GM11168 (cell line): ENCODE results near the gene PCSK6.

Experiments used
- in situ Hi-C: fragments of 300-500 bp; cut with MboI; formaldehyde crosslinking; loops from one replicate; pipeline ENCODE4 v1.12.0; 2022; ENCODE audit warnings: low sequenced_read_pairs; ENCODE audit not compliant: unreplicated experiment

PCSK6 gene

DNA sequence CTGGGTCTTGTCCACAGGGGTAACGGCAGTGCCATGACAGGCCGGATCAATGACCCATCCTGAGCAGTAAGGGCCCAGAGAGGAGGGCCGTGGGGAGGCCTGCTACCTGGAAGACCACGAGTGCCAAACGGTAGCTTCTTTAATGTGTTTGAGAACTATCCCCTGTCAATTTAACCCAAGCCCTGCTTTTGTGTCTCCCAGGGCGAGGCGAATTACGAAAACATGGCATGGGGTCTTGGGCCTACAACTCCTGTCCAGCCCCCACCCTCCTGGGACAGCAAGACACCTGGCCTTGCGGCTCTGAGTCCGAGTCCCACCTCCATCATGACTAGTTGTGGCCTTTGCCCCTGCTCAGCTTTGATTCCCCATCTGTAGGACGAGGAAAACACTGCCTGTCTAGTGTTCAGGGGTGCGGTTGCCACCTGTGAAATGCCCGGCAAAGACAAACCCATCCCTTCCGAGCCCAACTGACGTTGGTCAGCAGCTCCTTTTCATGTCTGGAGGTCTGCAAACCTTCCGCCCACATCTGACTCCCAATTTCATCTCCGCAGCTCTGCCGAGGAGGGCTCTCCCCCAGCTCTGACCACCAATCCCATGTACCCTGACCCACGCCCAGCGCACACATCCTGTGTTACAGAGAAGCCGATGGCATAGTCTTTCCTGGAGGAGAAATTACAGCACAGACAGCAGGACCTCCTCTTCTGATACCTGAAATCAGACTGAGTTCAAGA, 165.5 kb downstream of the PCSK6 start:
- in situ Hi-C loops, result no loop called here

GRCh38 chr15:101322854-101323477, 166.5 kb downstream of the PCSK6 start:
- in situ Hi-C loops, result no loop called here

DNA sequence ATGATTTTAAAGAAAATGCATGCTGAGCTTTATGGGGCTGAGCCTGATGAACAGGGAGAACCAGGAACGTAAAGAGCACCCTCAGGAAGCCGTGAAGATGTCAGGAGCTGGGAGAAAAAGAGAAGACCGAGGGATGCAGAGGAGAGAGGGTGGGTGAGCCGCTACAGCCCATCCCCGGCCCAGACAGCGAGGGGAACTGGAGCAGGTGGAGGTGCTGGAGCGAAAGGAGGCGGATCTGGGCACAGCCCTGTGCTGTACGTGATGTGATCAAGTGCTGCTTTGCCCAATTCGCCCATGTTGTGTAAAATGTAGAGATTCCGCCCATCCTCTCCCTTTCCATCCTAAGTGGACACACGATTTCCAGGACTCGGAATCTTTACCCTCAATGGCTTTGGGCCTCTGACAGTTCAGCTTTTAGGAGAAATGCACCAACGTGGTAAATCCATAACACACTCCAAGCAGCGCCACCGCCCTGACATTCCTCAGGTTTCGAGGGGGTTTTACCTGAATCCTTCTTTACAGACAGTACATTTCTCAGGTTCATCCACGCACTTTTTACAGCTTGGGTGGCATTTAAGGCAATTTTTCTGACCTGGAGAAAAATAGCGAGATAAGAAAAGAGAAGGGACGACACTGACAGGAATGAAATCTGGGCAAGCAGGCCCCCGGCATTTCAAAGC, 167.4 kb downstream of the PCSK6 start:
- in situ Hi-C loops, result no loop called here

GRCh38 chr15:101320501-101321052, 168.9 kb downstream of the PCSK6 start:
- in situ Hi-C loops, result no loop called here

- in situ Hi-C loops, result no loop called here
These were observed 170.7 kb downstream of the PCSK6 start for GRCh38 chr15:101318839-101319238.

DNA sequence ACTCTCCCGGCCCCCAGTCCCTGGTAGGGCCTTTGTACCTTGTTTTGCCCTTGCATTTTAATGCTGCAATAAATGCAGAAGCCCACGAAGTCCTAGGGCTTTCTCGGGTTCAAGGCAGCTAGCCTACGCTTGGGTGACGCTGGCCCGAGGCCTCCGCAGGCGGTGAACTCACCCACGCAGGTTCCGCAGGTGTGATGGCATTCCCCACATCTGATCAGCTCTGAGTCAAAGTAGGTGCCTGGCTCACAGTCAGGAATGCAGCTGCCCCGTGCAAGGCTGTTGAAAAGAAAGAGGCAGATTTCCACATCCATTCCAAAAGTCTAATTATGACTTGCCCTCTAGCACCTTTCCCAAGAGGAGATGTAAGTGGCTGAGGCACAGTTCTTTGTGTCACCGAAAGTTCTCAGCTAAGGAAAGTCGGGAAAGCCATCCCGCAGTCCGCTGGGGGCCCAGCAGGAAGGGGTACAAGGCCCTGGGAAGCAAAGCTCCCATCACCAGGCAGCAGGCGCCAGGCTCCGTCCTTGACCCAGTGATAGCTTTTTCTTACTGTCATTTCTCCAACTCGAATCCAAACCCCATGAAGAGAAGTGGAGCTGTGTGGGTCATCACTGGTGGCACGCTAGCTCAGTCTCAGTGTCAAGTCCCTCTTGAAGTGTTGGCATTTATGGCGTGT, 171.2 kb downstream of the PCSK6 start:
- in situ Hi-C loops, result no loop called here

DNA sequence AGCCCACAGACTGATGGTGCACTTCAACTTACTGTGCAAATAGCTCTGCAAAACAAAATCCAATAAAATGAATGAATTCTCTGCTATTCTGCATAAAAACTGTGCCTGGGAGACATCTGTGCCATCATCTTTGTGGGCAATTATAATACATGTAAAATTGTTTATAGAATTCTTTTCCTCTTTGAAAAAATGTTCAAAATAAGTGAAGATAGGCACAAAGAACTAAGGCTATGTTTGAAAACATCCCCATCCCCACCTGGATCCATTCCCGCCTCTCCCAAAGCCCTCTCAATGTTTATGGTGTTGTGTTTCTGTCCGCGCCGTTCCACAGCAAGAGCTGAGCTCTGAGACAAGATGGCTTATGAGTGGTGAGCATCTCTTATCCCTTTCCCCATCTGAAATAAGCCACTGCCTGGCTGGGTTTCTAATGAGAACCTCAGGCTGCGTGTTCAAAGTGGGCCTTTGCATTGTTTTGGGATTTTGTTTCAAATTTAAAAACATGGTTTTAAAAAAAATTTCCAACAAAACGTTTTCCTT, 172.1 kb downstream of the PCSK6 start:
- in situ Hi-C loops, result no loop called here

GRCh38 chr15:101316529-101316928, 173.0 kb downstream of the PCSK6 start:
- in situ Hi-C loops, result no loop called here

DNA sequence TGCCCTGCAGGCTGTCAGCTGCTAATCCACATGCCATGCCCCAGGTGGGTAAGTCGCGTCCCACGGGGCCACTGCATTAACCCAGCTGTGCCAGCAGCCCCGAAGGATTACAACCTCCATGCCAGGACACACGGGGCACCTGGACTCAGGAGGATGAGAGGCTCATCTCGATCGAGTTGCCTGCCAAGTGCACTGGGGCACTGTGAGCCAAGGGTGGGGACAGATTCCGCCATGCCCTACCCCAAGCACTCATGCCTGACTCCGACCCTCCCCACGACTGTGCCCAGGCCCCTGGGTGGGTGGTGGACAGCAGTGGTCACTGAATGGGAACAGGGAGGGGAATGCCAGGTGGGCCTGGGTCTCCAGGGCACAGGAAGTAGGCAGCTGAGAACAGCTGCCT, 173.8 kb downstream of the PCSK6 start:
- in situ Hi-C loops, result no loop called here

- in situ Hi-C loops, result no loop called here
These were observed 175.0 kb downstream of the PCSK6 start for GRCh38 chr15:101314336-101315125.

GRCh38 chr15:101313041-101313761, 176.3 kb downstream of the PCSK6 start:
- in situ Hi-C loops, result no loop called here

DNA sequence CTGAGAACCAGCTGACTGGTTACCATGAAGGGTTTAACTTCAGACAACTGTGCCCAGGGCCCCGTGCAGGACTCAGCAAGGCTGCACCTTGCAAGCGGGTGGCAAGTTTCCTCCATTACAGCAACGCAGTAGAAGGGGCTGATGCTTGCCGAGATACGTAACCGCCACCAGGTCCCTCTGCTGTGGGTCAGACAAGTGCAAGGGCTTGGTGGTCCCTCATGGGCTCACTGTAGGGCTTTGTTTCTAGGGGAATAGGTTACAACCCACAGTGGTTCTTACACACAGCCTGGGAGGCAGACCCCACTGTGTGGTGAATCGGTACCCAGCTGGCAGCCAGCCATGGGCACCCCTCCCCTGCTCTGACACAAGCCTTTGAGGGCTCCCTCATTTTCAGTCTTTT, 179.0 kb downstream of the PCSK6 start:
- in situ Hi-C loops, result no loop called here

DNA sequence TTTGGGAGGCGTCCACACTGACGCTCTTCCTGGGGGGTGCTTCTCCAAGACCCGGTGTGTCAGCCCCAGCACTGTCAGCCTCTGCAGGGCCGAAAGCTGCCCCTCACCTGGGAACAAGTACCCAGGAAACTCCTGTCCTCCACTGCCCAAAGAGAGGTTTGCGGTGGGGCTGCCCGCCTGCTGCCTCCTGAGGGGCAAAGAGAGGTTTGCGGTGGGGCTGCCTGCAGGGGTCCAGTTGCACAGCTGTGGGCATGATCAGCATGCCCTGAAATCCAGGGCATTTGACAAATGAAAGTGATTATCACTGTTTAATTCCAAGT, 179.4 kb downstream of the PCSK6 start:
- in situ Hi-C loops, result no loop called here

DNA sequence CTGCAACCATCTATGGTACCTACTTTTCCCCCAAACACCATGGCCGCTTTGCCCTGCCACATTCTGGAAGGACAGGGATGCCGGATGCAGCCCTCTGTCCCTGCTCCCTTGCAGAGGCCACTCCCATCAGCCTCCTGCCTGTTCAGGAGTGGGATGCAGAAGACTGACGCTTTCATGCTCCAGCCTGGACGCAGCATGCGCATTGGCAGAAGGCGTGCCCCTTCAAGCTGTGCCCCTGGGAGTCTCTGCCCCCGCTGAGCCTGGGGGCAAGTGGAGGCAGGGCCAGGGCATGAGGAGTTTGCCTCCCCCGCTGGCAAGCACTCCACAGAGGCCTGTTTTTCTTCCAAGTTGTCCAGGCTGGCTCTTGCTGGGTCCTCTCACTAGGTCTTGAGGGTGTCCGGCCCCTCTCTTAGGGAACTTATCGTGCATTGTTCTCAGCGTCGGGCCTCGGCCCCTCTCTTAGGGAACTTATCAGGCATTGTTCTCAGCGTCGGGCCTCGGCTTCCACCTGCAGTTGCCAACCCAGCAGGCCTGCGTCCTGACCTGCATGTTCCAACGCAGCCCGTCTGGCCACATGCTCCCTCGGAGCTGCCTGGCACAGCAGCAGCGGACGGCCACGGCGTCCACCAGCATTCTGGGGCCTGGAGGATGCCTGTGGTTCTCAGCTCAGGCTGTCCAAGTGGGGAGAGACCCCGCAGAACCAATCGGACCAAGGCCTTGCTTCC, 179.9 kb downstream of the PCSK6 start:
- in situ Hi-C loops, result no loop called here

DNA sequence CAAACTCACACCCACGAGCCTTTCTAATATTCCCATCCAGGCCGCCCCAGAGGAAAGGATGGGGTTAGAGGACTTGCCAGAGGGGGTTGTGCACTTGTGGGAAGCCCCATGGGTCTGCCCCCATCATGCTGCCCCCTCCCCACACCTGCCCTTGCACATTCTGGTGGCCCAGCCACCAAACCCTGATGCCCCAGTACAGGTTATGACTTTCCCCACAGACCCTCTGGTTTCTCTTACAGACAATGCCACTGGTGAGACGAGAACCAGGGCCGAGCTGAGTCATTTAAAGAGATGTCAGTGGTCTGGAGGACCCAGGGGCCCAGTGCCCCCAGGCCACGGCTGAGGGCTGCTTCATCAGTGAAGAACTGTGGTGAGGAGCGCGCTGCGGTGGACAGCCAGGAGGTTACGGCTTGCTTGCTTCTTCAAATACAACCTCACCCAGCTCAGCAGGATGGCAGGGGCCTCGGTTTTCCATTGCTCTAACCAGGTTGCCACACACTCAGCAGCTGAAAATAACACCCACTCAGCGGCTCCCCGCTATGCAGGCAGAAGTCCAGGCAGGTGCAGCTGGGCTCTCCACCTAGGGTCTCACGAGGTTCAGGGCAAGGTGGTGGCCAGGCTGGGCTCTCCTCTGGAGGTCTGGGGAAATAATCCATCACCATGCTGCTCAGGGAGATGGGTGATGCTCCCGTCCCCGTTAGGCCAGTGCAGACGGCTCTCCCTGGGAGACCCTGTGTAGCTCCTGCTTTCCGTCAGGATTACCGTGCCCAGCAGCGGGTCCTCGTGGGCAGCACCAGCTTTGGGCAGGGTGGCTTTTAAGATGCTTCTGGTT, 180.7 kb downstream of the PCSK6 start:
- in situ Hi-C loops, result no loop called here

DNA sequence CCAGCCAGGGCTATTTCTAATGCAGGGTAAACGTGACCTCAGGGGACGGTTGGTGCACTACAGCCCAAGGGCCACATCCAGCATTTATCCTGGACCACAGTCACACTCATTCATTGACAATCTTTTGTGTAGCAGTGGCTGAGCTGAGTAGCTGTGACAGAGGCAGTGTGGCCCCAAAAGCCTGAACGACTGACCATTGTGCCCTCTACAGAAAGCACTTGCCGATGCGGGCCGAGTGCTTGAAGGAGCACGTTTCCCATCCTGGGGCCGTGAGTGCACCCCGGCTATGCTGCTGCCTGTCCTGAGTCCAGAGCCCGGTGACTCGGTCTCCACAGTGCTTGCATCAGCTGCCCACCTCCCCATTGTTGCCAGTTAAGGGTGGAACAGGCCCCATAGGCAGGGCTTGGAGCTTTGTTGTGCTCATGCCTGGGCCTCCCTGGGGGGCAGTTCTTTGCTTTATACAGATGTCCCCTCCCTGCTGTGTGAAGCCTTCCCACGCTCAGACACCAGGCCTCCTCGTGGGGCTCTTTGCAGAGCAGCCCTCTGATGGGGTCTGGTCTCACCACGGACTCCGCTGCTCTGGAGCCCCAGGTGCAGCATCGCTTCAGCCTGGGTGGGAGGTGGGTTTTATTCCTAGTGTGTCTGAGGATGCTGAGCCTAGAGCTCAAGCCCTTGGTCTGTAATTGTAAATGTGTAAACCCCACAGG, 181.5 kb downstream of the PCSK6 start:
- in situ Hi-C loops, result no loop called here
